Measurements from ENCODE around the gene CDKN2A.

- TF ChIP-seq, protein P1, sequence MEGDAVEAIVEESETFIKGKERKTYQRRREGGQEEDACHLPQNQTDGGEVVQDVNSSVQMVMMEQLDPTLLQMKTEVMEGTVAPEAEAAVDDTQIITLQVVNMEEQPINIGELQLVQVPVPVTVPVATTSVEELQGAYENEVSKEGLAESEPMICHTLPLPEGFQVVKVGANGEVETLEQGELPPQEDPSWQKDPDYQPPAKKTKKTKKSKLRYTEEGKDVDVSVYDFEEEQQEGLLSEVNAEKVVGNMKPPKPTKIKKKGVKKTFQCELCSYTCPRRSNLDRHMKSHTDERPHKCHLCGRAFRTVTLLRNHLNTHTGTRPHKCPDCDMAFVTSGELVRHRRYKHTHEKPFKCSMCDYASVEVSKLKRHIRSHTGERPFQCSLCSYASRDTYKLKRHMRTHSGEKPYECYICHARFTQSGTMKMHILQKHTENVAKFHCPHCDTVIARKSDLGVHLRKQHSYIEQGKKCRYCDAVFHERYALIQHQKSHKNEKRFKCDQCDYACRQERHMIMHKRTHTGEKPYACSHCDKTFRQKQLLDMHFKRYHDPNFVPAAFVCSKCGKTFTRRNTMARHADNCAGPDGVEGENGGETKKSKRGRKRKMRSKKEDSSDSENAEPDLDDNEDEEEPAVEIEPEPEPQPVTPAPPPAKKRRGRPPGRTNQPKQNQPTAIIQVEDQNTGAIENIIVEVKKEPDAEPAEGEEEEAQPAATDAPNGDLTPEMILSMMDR (IDR thresholded peaks at IDR 0.05; ENCODE audit: insufficient read depth, low read depth, low read length): no peak
- no peak for TF ChIP-seq EZH2 (IDR thresholded peaks at IDR 0.05; ENCODE audit: insufficient read depth, low read length)
These were observed 48.6 kb downstream of the CDKN2A start for GRCh38 chr9:21945606-21946005.
